ENCODE results near the gene MAML2.
"Not testable (repeated sequence)": the region's sequence is repeated elsewhere in the genome, so short reads cannot be mapped to it uniquely, and the experiment has no call there.

MAML2 gene

DNA sequence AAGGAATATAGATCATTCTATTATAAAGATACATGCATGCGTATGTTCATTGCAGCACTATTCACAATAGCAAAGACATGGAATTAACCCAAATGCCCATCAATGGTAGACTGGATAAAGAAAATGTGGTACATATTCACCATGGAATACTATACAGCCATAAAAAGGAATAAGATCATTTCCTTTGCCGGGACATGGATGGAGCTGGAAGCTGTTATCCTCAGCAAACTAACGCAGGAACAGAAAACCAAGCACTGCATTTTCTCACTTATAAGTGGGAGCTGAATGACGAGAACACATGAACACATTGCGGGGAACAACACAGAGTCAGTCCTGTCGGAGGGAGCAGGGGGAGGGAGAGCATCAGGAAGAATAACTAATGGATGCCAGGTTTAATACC is 57.0 kb downstream of the MAML2 start:
- H3K4me3 ChIP-seq; H3K9me3 ChIP-seq; in situ Hi-C loops (cut with MboI; ENCODE audit: low sequenced_read_pairs); H3K27me3 ChIP-seq (ENCODE audit: low read depth); H3K4me1 ChIP-seq; H3K36me3 ChIP-seq (replicated peaks); DNase-seq (ENCODE audit: low spot score in 2 of 2): not testable (repeated sequence)

DNA sequence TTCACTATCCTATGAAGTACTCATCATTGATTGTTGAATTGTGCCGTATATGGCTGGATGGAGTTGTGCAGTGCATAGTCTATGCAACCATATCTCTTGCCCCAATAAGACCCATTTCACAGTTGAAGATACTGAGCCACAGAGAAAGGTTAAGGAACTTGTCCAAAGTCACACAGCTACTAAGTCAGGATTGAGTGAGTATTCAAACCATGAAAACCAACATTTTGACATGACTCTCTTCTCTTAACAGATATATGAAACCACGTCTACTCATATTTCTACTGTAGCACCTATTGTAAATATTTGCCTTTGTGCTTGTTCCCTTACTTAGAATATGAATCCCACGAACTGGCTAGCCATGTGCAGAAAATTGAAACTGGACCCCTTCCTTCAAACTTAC is 58.1 kb downstream of the MAML2 start:
- DNase-seq (ENCODE audit: low spot score in 2 of 2), result no peak
- in situ Hi-C loops (cut with MboI; ENCODE audit: low sequenced_read_pairs), result no loop called here
- Histone ChIP-seq H3K9me3 (no peaks in the 10 kb centered on the region), H3K27me3 (ENCODE audit: low read depth) (no peaks in the 10 kb centered on the region), H3K36me3 (replicated peaks) (no peaks in the 10 kb centered on the region), H3K4me3 (no peak overlapping the region), H3K4me1 (peaks cover 14% of the 10 kb centered on the region)

DNA sequence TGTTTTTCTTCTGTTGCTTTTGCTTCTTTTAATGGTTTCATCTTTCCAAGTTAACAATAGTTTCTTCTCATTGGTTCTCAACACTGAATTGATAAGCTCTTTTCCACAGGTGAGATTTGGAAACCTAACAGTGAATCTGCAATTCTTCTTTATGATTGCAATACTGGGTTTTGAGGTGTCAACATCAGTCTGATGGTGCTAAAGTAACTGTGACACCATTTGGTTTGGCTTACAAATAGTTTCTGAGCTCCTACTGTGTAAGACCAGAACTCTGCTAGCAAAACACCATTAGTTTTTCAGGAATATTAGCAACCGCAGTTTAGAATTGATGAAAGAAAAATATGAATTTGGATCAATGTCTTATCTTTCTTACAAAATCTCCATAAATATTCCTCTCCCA is 58.6 kb downstream of the MAML2 start:
- DNase-seq (ENCODE audit: low spot score in 2 of 2), result no peak
- Histone ChIP-seq H3K9me3 (no peaks in the 10 kb centered on the region), H3K4me3 (no peak overlapping the region), H3K36me3 (replicated peaks) (no peaks in the 10 kb centered on the region), H3K27me3 (ENCODE audit: low read depth) (no peaks in the 10 kb centered on the region), H3K4me1 (peaks cover 19% of the 10 kb centered on the region)
- in situ Hi-C loops (cut with MboI; ENCODE audit: low sequenced_read_pairs), result no loop called here

DNA sequence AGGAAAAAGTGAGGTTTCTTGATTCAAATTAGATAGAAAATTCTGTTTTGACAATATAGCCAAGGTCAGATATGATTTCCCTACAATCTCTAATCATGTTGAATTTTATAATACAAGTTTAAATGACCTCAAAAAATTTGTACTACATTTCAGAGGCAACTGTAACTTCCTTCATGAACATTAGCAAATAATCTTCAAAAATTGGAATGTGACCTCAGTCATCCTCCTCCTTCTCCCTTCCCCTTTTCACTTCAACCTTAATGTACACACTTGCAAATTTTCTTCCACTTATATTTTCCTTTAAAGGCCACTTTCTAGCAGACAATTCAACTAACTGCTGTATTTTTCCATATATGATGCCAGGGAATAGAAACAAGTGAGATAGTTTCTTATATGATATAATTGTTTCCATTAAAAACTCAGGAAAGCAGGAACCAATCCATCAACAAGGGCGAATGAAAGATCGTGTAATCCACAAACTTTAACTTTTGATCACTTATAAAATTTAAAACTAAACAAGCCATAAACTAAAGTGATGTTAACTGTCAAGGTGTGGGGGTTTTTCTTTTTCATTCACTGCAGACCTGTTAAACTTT is 60.3 kb downstream of the MAML2 start:
- DNase-seq (ENCODE audit: low spot score in 2 of 2), result no peak
- H3K27me3 ChIP-seq (ENCODE audit: low read depth), result no peaks in the 10 kb centered on the region
- in situ Hi-C loops (cut with MboI; ENCODE audit: low sequenced_read_pairs), result no loop called here
- no peaks in the 10 kb centered on the region for H3K9me3 ChIP-seq
- H3K36me3 ChIP-seq (replicated peaks), result no peaks in the 10 kb centered on the region
- H3K4me1 ChIP-seq, result peaks cover 36% of the 10 kb centered on the region
- H3K4me3 ChIP-seq, result no peak overlapping the region

DNA sequence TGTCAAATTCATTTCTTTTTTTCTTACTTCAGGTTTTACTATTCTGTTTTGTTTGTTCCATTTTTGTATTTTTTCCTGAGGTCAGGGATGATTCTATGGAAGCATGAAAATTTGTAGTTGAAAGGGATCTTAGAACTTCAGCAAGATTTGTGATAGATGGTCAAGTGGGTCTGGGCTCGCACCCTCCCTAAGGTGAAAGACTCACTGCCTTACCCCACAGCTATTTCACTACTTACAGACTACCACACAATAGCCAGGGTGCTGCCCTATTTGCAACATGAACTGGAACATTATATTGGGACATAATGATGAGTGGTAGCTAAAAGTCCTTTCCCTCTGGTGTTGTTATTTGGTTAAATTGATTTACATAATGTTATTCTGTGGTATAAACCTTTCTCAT is 62.6 kb downstream of the MAML2 start:
- in situ Hi-C loops (cut with MboI; ENCODE audit: low sequenced_read_pairs), result no loop called here
- no peak overlapping the region for H3K4me3 ChIP-seq
- H3K4me1 ChIP-seq, result peaks cover 37% of the 10 kb centered on the region

DNA sequence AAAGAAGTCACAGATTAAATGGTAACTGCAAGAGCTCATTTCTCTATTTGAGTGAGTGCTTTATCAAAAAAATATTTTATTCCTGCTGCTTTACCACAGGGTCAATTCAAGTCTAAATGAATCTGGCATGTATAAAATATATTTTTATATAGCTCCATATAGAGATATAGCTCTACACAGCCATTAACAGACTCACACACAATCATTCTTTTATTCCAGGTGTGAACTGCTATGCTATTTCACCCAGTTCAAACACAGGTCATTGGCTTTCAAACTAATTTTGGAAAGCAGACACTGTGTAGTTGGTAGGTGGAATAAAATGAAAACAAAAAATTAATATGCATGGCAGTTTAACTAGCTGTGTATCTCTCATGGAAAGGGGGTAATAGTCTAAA is 63.1 kb downstream of the MAML2 start:
- no peak for DNase-seq (ENCODE audit: low spot score in 2 of 2)
- H3K9me3 ChIP-seq, result no peaks in the 10 kb centered on the region
- H3K4me1 ChIP-seq, result peaks cover 34% of the 10 kb centered on the region
- H3K4me3 ChIP-seq, result no peak overlapping the region
- in situ Hi-C loops (cut with MboI; ENCODE audit: low sequenced_read_pairs), result no loop called here
- H3K36me3 ChIP-seq (replicated peaks), result no peaks in the 10 kb centered on the region
- H3K27me3 ChIP-seq (ENCODE audit: low read depth), result no peaks in the 10 kb centered on the region

More for the DNA sequence above, 62.6 kb downstream of the MAML2 start:
- Histone ChIP-seq H3K27me3 (ENCODE audit: low read depth) (no peaks in the 10 kb centered on the region), H3K9me3 (no peaks in the 10 kb centered on the region), H3K36me3 (replicated peaks) (no peaks in the 10 kb centered on the region)
- DNase-seq (ENCODE audit: low spot score in 2 of 2), result no peak

DNA sequence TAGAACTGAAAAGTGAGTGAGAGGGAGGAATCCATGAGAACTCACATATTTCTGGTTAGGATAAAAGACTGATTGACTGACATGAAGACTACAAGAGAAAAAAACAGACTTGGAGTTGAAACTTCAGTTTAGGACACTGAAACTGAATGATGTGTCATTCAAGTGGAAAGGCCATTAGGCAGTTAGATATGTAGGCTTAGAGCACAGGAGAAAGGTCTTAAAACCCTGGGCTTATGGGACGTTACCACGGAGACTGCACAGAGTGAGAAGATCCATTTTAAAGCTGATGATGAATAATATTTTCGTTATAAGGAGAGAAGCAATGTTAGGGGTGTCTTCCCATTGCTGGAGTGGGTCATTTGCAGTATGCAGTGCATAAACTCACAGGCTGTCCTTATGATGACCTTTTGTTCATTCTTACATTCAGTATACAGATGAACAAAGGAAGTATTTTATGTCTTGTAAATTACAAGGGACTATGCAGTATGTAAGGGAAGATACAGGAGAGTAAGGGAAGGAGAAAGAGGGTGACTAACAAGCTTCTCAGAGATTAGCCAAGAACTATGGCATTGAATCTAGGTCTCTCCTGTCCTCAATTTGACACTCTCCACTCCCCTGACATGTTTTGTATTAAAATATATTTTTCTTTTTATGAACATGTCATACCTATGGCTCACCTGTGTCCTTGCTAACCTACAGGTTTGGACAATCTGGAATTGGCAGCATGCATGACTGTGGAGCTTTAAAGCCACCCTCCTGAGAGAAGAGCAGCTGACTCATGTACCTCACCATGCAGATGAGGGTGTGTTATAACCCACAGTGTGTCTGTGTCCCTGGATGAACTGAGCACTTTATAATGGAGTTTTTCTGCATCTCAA is 63.7 kb downstream of the MAML2 start:
- Histone ChIP-seq H3K4me1 (peaks cover 34% of the 10 kb centered on the region), H3K27me3 (ENCODE audit: low read depth) (no peaks in the 10 kb centered on the region), H3K4me3 (no peak overlapping the region), H3K9me3 (no peaks in the 10 kb centered on the region), H3K36me3 (replicated peaks) (no peaks in the 10 kb centered on the region)
- in situ Hi-C loops (cut with MboI; ENCODE audit: low sequenced_read_pairs), result no loop called here
- peak in 1 of 2 experiments; percentile 75 for DNase-seq (ENCODE audit: low spot score in 2 of 2)

DNA sequence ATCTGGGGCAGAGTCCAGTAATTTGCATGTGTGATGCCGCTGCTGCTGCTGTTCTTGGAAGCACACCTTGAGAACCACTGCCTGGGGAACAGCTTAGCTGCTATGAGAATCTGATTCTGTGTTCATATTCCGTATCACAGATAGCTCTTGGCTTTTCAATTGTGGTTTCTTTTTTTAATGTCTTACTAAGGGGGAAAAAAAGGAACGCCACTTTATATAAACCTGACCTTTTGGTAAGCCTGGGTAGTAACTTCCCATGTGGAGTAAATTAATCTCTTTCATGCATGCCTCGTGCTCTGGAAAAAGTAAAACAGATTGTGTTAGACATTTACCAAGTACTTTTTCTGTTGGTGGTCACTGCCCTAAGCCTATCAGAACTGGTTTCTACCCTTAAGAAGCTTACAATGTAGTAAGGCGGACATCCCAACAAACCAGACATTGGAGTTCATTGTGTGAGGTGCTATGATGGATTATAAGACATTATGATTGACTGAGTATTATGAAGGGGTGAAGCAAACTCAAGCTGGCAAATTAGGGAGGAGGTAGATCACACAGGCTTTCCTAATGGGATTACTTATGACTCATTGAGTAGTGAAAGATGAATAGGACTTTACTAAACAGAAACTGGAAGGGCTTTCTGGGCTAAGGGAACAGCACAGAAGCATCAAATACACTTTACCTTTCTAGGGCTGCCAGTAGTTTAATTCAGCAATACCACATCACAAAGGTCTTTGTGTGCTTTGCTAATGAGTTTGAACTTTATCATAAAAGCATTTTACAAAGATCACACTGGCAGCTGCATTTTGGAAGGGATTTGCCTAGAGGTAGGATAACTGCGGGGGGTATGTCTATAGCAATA is 64.7 kb downstream of the MAML2 start:
- Histone ChIP-seq H3K27me3 (ENCODE audit: low read depth) (no peaks in the 10 kb centered on the region), H3K36me3 (replicated peaks) (no peaks in the 10 kb centered on the region), H3K9me3 (no peaks in the 10 kb centered on the region), H3K4me3 (no peak overlapping the region), H3K4me1 (peaks cover 39% of the 10 kb centered on the region)
- peak; percentile 35 to 71 for DNase-seq (ENCODE audit: low spot score in 2 of 2)
- in situ Hi-C loops (cut with MboI; ENCODE audit: low sequenced_read_pairs), result no loop called here

DNA sequence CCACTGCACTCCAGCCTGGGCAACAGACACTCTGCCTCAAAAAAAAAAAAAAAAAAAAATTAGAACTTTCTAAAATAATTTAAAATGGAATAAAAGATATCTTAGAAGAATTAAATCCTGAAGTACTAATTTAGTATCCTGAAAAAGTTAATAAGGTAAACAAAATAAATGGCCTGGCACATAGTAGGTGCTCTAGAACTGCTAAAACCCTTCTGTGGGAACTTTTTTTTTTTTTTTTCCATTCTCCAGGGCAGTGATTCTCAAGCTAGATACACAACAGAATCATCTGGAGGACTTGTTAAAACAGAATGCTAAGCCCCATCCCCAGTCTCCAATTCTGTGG is 65.3 kb downstream of the MAML2 start:
- no peaks in the 10 kb centered on the region for H3K9me3 ChIP-seq
- H3K36me3 ChIP-seq (replicated peaks), result no peaks in the 10 kb centered on the region
- DNase-seq (ENCODE audit: low spot score in 2 of 2), result no peak
- no peak overlapping the region for H3K4me3 ChIP-seq
- no peaks in the 10 kb centered on the region for H3K27me3 ChIP-seq (ENCODE audit: low read depth)
- in situ Hi-C loops (cut with MboI; ENCODE audit: low sequenced_read_pairs), result no loop called here
- H3K4me1 ChIP-seq, result peaks cover 45% of the 10 kb centered on the region

DNA sequence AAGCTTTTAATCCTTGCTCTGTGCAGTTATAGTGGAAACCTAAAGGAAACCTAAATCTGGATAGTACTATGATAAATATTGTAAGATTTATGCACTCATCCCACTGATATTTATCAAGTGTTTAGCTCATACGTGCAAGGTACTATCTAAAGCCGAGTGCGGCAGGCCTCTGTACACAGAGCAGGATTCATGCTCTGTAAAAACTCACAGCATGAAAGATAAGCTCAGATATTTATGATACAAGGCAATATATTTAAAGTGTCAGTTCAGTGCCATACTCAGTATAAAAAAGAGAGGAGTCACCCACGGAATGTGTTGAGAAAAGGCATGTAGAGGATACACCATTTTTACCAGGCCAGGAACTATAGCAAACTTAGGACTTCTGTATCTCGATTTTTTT is 66.2 kb downstream of the MAML2 start:
- no peak for DNase-seq (ENCODE audit: low spot score in 2 of 2)
- H3K4me1 ChIP-seq, result peaks cover 51% of the 10 kb centered on the region
- in situ Hi-C loops (cut with MboI; ENCODE audit: low sequenced_read_pairs), result no loop called here
- no peaks in the 10 kb centered on the region for H3K9me3 ChIP-seq
- H3K27me3 ChIP-seq (ENCODE audit: low read depth), result no peaks in the 10 kb centered on the region
- no peak overlapping the region for H3K4me3 ChIP-seq
- H3K36me3 ChIP-seq (replicated peaks), result no peaks in the 10 kb centered on the region

DNA sequence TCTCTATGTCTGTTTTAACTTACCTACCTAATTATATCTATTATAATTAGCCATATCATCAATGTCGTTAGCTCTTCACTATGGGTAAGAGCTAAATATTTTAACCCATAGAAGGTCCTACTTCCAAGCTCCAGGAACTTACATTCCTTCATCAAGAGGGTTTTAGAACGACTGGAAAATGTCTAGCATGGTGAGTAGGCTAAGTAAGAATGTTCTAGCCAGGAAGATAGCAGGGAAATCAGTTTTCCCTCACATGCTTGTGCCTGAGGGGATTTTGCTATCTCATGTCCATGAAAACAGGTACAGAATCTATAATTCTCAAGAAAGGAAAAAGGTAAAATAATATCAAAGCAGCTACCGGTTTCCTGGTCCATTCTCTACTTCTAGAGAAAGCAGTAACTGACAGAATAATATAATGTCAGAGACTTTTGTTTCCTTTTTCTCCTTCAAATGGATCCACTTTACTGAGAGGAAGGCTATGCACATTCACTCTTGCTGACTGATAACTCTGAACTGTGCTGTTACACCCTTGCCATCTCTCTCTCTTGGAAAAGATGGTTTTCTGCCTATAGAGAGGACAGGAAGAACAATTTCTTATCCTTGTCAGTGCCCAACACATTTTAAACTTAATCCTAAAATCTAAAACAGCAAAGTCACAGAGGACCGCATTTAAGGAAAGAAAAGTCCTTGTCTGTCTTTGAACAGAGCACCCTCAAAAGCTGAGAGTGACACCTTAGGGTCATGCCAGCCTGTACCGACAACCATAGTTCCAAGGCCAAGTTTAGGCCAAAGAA is 67.0 kb downstream of the MAML2 start:
- Histone ChIP-seq H3K4me1 (peaks cover 50% of the 10 kb centered on the region), H3K36me3 (replicated peaks) (no peaks in the 10 kb centered on the region), H3K4me3 (no peak overlapping the region), H3K9me3 (no peaks in the 10 kb centered on the region), H3K27me3 (ENCODE audit: low read depth) (no peaks in the 10 kb centered on the region)
- in situ Hi-C loops (cut with MboI; ENCODE audit: low sequenced_read_pairs), result no loop called here
- no peak for DNase-seq (ENCODE audit: low spot score in 2 of 2)

DNA sequence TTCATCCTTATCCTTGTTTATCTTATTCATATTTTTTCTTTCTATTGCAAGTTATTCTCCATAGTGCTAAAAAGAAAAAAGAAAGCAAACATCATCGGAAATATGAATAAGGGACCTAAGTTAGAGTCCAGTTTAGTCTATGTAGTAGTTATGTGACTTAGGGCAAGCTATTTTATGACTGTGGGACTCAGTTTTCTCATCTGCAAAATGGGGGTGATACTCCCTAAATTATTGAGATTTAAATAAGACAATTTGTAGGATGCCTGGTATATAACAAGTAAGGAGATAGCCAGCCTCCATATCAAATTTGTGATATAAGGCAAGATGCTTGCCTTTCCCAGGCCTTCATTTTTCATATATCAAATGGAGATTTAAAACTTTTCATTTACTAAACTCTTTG is 69.5 kb downstream of the MAML2 start:
- Histone ChIP-seq H3K27me3 (ENCODE audit: low read depth) (no peaks in the 10 kb centered on the region), H3K36me3 (replicated peaks) (no peaks in the 10 kb centered on the region), H3K4me1 (peaks cover 25% of the 10 kb centered on the region), H3K9me3 (no peaks in the 10 kb centered on the region), H3K4me3 (no peak overlapping the region)
- DNase-seq (ENCODE audit: low spot score in 2 of 2), result no peak
- in situ Hi-C loops (cut with MboI; ENCODE audit: low sequenced_read_pairs), result no loop called here

DNA sequence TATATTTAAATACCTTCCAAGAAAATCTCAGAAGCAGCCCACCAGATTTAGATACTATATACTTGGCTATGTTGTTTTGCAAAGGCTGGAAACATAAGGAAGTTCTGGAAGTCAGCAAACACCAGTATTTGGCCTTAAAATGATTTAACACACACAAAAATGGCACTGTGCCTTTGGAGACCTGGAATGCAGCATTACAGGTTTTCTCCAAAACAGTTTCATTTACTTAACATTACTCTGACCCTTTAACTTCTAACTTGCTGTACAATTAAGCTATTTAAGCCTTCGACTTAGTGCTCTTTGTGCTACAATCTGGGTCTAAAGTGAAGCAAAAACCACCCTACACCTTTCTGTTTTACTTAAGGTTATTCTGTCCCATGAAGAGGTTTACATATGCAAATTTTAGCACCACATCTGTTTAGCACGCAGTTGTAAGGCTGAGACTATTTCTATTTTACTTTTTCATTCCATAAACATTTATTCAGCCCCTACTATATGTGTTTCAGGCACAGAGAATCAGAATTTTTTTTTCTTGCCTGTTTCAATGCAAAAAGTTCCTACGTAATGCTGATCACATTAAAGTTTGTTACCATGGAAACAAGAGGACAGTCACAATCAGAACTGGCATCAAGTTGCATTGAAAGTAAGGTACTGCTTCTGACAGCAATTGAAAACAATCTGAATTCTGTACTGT is 70.3 kb downstream of the MAML2 start:
- H3K4me1 ChIP-seq, result peaks cover 16% of the 10 kb centered on the region
- no peak overlapping the region for H3K4me3 ChIP-seq
- H3K9me3 ChIP-seq, result no peaks in the 10 kb centered on the region
- H3K36me3 ChIP-seq (replicated peaks), result no peaks in the 10 kb centered on the region
- no peaks in the 10 kb centered on the region for H3K27me3 ChIP-seq (ENCODE audit: low read depth)
- peak in 1 of 2 experiments; percentile 82 for DNase-seq (ENCODE audit: low spot score in 2 of 2)
- in situ Hi-C loops (cut with MboI; ENCODE audit: low sequenced_read_pairs), result no loop called here
